Activated CD8-positive, alpha-beta T cell treated with anti-CD3 and anti-CD28 coated beads, Interleukin-2, amount 10 ng/mL, durations not matched to agents 7 days and 5 days (primary cell): ENCODE data around the gene SH3PXD2A. TPM values are rescaled to one million over a fixed set of nuclear protein-coding genes. Genes with fewer than 3 reads are reported as not detected.

Source experiments
- ATAC-seq: fragments of 150-1000 bp; cut with Tn5 transposase; one replicate; pipeline ENCODE4 v1.10.0; 2021; ENCODE audit warnings: moderate library complexity
- CTCF ChIA-PET: fragments of 350-600 bp; sonication (Branson Sonifier 250); formaldehyde crosslinking; loops from one replicate; lab custom pipeline; 2021; ENCODE audit warnings: antibody characterized with exemption; lab: Charles Lee
- POLR2A ChIA-PET: fragments of 350-600 bp; sonication (Branson Sonifier 250); formaldehyde crosslinking; loops from one replicate; lab custom pipeline; 2021; ENCODE audit warnings: antibody characterized with exemption; lab: Charles Lee
- DNase-seq: peaks from one replicate; pipeline ENCODE4 v3.0.0-alpha.2; 2020
- H3K27ac Mint-ChIP-seq: one replicate; pipeline ENCODE4 v1.8.0; 2021; ENCODE audit warnings: mild to moderate bottlenecking, mixed read lengths
- H3K27me3 Mint-ChIP-seq: one replicate; pipeline ENCODE4 v1.8.0; 2021; ENCODE audit warnings: low read depth, mixed read lengths
- H3K36me3 Mint-ChIP-seq: one replicate; pipeline ENCODE4 v1.8.0; 2021; ENCODE audit warnings: low read depth, mixed read lengths
- H3K4me1 Mint-ChIP-seq: one replicate; pipeline ENCODE4 v1.8.0; 2021; ENCODE audit warnings: low read depth, mixed read lengths
- H3K4me3 Mint-ChIP-seq: one replicate; pipeline ENCODE4 v1.8.0; 2021; ENCODE audit warnings: mild to moderate bottlenecking, mixed read lengths
- H3K9me3 Mint-ChIP-seq: one replicate; pipeline ENCODE4 v1.8.0; 2022; ENCODE audit warnings: mixed read lengths; ENCODE audit not compliant: insufficient read depth
- total RNA-seq, 2 experiments: library from RNA; stranded (reverse); gene quantifications; one replicate each; pipeline ENCODE4 v1.2.3, GENCODE V29; 2021

SH3PXD2A gene
- total RNA-seq, 2 experiments from 2014 or later: 8.5 to 9.4 TPM

DNA sequence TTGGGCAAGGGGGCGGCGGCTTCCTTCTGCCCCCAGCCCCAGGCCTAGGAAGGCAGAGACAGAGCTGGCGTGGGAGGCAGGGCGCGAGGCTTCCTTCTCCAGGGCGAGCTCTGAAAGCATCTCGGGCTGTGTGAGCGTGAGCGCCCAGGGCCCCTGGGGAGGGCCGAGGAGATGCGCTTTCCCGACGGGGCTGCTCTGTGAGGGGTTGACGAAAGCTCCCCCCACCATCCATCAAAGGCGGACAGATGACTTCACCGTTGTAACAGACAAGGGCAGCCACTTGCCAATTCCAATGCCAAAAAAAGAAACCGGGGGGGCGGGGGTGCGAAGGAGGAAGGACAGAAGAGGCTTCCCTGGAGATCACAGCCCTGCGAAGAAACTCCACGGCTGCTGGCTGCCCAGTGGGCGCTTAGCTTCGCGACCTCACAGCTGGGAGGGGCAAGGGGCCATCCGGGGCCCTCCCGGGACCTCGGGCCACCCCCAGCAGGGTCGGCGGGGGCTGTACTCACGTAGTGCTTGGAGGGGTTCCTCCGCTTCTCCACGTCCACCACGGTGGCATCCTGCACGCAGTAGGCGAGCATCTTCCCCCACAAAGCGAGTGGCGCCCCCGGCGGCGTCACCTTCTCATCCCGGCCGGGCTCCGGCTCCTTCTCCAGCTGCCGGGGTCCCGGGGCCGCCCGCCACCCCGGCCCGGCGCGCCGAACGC lies 537 bp downstream of the SH3PXD2A start:
- ATAC-seq: peak; percentile 34
- ChIA-PET POLR2A (no interaction called here), CTCF (interaction anchor here (0.7 to 8.9 kb wide), 5 partner anchors 18 to 267 kb away, joined by 3 to 91 read pairs (median 3); partner anchors contain the start of gene SFR1)
- H3K27me3 Mint-ChIP-seq: peaks cover 68% of the 10 kb centered on the region
- H3K36me3 Mint-ChIP-seq: no peaks in the 10 kb centered on the region
- peak overlapping the region; percentile 56 for H3K4me3 Mint-ChIP-seq
- peaks cover 8% of the 10 kb centered on the region for H3K4me1 Mint-ChIP-seq
- H3K9me3 Mint-ChIP-seq: no peaks in the 10 kb centered on the region
- no peak for DNase-seq
- H3K27ac Mint-ChIP-seq: no peak overlapping the region

GRCh38 chr10:103854265-103854685 lies 1.1 kb downstream of the SH3PXD2A start:
- CTCF ChIA-PET: interaction anchor here (1.0 to 8.9 kb wide), 4 partner anchors 30 to 267 kb away, joined by 3 to 91 read pairs (median 3); partner anchors contain the start of gene SFR1
- Mint-ChIP-seq H3K9me3 (no peaks in the 10 kb centered on the region), H3K4me1 (peaks cover 8% of the 10 kb centered on the region), H3K27me3 (peaks cover 70% of the 10 kb centered on the region), H3K4me3 (peak overlapping the region; percentile 56), H3K27ac (no peak overlapping the region), H3K36me3 (no peaks in the 10 kb centered on the region)
- POLR2A ChIA-PET: no interaction called here
- ATAC-seq: no peak
- no peak for DNase-seq

DNA sequence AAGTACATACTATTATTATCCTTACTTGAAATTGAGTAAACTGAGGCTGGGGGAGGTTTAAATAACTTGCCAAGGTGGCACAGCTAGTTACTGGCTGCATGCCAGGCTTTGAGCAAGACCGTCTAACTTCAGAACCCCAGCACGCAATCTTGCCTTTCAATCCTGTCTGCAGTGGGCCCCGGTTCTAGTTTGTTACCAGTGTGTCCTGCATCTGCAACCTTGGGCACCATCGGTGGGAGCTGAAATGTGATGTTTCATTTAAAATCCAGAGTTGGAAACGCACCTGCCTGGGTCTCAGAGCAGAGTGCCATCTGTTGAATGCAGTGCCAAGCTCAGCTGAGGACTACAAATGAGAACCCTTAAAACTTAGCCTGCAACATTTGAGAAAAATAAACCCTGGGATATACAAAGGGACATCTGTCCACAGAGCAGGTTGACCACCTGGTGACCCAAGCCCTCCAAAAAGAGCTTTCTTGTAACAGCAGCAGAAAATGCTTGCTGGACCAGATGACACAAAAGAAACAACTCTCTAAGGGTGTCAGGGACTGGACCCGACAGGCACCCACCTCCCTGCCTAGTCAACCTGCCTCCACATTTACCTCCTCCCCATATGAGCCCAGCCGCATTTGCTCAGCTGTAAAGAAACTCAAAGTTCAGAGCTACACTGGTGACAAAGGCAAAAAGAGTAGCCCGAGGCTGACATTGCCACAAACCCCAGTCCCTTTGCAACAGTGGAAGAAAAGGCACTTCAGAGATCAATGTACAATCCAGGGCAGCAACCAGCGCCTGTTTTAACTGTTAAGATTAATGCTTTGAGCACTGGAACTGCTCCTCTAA lies 1.7 kb downstream of the SH3PXD2A start:
- no peak for ATAC-seq
- H3K4me1 Mint-ChIP-seq: peaks cover 8% of the 10 kb centered on the region
- H3K9me3 Mint-ChIP-seq: no peaks in the 10 kb centered on the region
- H3K27me3 Mint-ChIP-seq: peaks cover 70% of the 10 kb centered on the region
- DNase-seq: no peak
- ChIA-PET CTCF (interaction anchor here (1.0 to 8.9 kb wide), 5 partner anchors 10 to 268 kb away, joined by 3 to 91 read pairs (median 3); partner anchors contain the start of gene SFR1), POLR2A (no interaction called here)
- H3K4me3 Mint-ChIP-seq: peak overlapping the region; percentile 56
- H3K27ac Mint-ChIP-seq: no peak overlapping the region
- no peaks in the 10 kb centered on the region for H3K36me3 Mint-ChIP-seq

- no peak for DNase-seq
- Mint-ChIP-seq H3K27ac (no peak overlapping the region), H3K36me3 (no peaks in the 10 kb centered on the region), H3K4me3 (no peak overlapping the region), H3K27me3 (peaks cover 66% of the 10 kb centered on the region), H3K9me3 (no peaks in the 10 kb centered on the region), H3K4me1 (peaks cover 11% of the 10 kb centered on the region)
- CTCF ChIA-PET: interaction anchor here (1.1 to 8.9 kb wide), 3 partner anchors 10 to 140 kb away, joined by 3 to 91 read pairs (median 6); no protein-coding TSS in a partner anchor
- ATAC-seq: no peak
- POLR2A ChIA-PET: no interaction called here
These were observed 2.5 kb downstream of the SH3PXD2A start for GRCh38 chr10:103852856-103853255.

DNA sequence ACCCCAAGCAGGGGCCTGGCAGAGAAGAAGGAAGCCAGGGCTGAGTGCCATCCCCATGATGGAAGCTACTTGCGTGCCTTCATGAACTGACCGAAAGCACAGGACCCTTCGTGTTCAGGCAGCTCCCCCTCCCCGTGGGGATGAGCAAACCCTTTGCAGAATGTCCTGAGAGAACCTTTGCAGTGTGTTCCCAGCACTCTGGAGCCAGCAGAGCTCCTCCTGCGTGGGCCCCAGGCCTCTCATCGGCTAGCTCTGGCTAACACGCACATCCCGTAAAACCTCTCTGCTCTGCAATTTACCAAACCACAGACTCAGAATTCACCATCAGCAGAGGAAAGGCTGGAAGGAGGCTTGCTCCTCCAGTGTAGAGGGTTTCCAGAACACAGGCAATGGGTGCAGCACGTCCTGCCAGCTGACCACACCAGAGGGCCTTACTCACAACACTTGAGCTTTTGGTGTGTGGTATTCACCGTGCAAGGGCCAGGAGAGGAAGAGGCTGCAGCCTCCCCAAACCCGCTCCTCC lies 3.1 kb downstream of the SH3PXD2A start:
- DNase-seq: no peak
- ChIA-PET CTCF (interaction anchor here (1.1 to 8.9 kb wide), 3 partner anchors 9 to 166 kb away, joined by 6 to 91 read pairs (median 7); no protein-coding TSS in a partner anchor), POLR2A (no interaction called here)
- peaks cover 11% of the 10 kb centered on the region for H3K4me1 Mint-ChIP-seq
- H3K36me3 Mint-ChIP-seq: no peaks in the 10 kb centered on the region
- no peak for ATAC-seq
- H3K27ac Mint-ChIP-seq: no peak overlapping the region
- H3K4me3 Mint-ChIP-seq: no peak overlapping the region
- H3K9me3 Mint-ChIP-seq: no peaks in the 10 kb centered on the region
- H3K27me3 Mint-ChIP-seq: peaks cover 63% of the 10 kb centered on the region

- H3K4me3 Mint-ChIP-seq: no peak overlapping the region
- no peak for DNase-seq
- no peaks in the 10 kb centered on the region for H3K36me3 Mint-ChIP-seq
- no peak for ATAC-seq
- ChIA-PET POLR2A (no interaction called here), CTCF (interaction anchor here (1.1 to 8.9 kb wide), 2 partner anchors 138 to 165 kb away, joined by 7 to 91 read pairs; no protein-coding TSS in a partner anchor)
- H3K27ac Mint-ChIP-seq: no peak overlapping the region
- no peaks in the 10 kb centered on the region for H3K9me3 Mint-ChIP-seq
- peaks cover 17% of the 10 kb centered on the region for H3K4me1 Mint-ChIP-seq
- peaks cover 53% of the 10 kb centered on the region for H3K27me3 Mint-ChIP-seq
These were observed 4.1 kb downstream of the SH3PXD2A start for GRCh38 chr10:103851261-103851660.

- Mint-ChIP-seq H3K36me3 (no peaks in the 10 kb centered on the region), H3K27me3 (peaks cover 48% of the 10 kb centered on the region)
- CTCF ChIA-PET: interaction anchor here (8.9 kb wide), 1 partner anchor 137 kb away, joined by 91 read pairs; no protein-coding TSS in a partner anchor
These were observed 4.8 kb downstream of the SH3PXD2A start for GRCh38 chr10:103850572-103850895.

DNA sequence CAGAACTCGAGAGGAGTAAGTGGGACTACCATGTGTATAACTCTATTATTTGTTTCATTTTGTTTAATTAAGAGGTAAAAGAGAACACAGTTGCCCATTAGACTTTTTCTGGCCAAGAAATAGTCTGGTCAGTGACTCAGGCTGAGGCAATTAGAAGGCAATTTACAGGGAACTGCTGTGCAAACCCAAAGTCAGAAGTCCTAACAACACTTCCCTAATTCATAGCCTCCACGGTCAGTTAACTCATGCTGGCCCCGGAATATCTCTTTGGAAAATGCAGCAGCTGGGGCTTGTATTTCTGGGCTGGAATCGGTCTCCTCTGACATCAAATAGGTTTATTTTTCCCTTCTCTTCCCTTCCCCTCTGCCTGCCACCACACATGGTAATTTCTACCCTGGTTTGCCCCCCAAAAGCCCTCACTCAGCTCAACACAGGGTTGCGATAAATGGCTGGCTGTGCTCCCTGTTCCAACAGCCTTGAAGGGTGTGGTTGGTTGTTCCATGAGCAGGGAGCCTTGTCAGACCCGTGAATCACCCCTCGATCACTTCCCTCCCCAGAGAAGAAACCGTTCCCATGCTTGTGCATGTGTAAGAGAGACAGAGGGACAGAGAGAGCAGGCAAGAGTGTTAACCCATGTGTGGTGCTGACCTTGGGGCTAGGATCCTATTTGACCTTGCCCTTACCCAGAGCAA lies 5.3 kb downstream of the SH3PXD2A start:
- ATAC-seq: no peak
- CTCF ChIA-PET: no interaction called here
- no peak overlapping the region for H3K4me3 Mint-ChIP-seq

More at GRCh38 chr10:103850572-103850895, 4.8 kb downstream of the SH3PXD2A start:
- POLR2A ChIA-PET: no interaction called here
- H3K4me3 Mint-ChIP-seq: no peak overlapping the region
- H3K4me1 Mint-ChIP-seq: peaks cover 24% of the 10 kb centered on the region
- no peak overlapping the region for H3K27ac Mint-ChIP-seq
- H3K9me3 Mint-ChIP-seq: no peaks in the 10 kb centered on the region
- no peak for DNase-seq
- ATAC-seq: no peak

GRCh38 chr10:103849212-103849877 lies 6.0 kb downstream of the SH3PXD2A start:
- Mint-ChIP-seq H3K27ac (no peak overlapping the region), H3K4me3 (no peak overlapping the region), H3K4me1 (peaks cover 26% of the 10 kb centered on the region), H3K9me3 (no peaks in the 10 kb centered on the region), H3K36me3 (no peaks in the 10 kb centered on the region), H3K27me3 (peaks cover 43% of the 10 kb centered on the region)
- ChIA-PET POLR2A (interaction anchor here (0.6 kb wide), 1 partner anchor 40 kb away, joined by 4 read pairs; no protein-coding TSS in a partner anchor), CTCF (interaction anchor here (1.2 to 4.0 kb wide), 8 partner anchors 7 to 164 kb away, joined by 3 to 22 read pairs (median 6); no protein-coding TSS in a partner anchor)
- ATAC-seq (no peak), DNase-seq (no peak)

More for the DNA sequence above, 5.3 kb downstream of the SH3PXD2A start:
- Mint-ChIP-seq H3K27me3 (peaks cover 48% of the 10 kb centered on the region), H3K4me1 (peaks cover 27% of the 10 kb centered on the region), H3K27ac (no peak overlapping the region), H3K9me3 (no peaks in the 10 kb centered on the region), H3K36me3 (no peaks in the 10 kb centered on the region)
- POLR2A ChIA-PET: interaction anchor here (0.6 kb wide), 1 partner anchor 40 kb away, joined by 4 read pairs; no protein-coding TSS in a partner anchor
- no peak for DNase-seq

DNA sequence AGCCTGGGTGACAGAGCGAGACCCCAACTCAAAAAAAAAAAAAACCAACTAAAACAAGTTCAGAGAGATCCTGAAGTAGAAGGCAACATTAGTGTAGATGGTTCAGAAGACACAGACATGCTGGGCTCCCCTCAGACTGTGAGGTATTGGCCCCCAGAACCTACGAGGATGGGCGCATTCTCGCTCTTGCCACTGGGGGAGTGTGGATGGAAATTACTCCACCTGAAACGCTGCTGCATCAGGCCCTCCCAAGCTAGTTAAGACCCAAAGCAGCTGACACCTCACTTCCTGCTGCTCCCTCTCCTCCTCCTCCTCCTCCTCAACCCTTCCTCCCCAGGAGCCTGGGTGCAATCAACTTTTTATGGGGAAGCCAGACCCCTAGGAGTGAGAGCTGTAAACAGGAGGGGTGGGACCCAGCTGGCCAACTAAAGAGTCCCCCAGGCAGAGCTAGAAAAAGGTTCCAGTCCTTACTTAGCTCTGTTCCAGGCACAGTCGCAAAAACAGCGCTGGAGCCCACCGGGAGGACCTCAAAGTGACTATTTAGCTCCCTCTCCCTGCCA lies 7.4 kb downstream of the SH3PXD2A start:
- H3K27ac Mint-ChIP-seq: no peak overlapping the region
- DNase-seq (peak; percentile 56), ATAC-seq (no peak)
- H3K4me1 Mint-ChIP-seq: peaks cover 23% of the 10 kb centered on the region
- POLR2A ChIA-PET: no interaction called here
- no peaks in the 10 kb centered on the region for H3K9me3 Mint-ChIP-seq
- H3K36me3 Mint-ChIP-seq: no peaks in the 10 kb centered on the region
- no peak overlapping the region for H3K4me3 Mint-ChIP-seq
- CTCF ChIA-PET: interaction anchor here (0.7 to 4.0 kb wide), 13 partner anchors 9 to 162 kb away, joined by 3 to 22 read pairs (median 4); no protein-coding TSS in a partner anchor
- peaks cover 31% of the 10 kb centered on the region for H3K27me3 Mint-ChIP-seq
